GDM1 (cell line): ENCODE results near the gene ZBTB22.
"Not testable (repeated sequence)": the region's sequence is repeated elsewhere in the genome, so short reads cannot be mapped to it uniquely, and the experiment has no call there.

ENCODE experiments used
- DNase-seq: peaks from one replicate; lab custom pipeline; 2025; lab: John Stamatoyannopoulos, UW

ZBTB22 gene, protein sequence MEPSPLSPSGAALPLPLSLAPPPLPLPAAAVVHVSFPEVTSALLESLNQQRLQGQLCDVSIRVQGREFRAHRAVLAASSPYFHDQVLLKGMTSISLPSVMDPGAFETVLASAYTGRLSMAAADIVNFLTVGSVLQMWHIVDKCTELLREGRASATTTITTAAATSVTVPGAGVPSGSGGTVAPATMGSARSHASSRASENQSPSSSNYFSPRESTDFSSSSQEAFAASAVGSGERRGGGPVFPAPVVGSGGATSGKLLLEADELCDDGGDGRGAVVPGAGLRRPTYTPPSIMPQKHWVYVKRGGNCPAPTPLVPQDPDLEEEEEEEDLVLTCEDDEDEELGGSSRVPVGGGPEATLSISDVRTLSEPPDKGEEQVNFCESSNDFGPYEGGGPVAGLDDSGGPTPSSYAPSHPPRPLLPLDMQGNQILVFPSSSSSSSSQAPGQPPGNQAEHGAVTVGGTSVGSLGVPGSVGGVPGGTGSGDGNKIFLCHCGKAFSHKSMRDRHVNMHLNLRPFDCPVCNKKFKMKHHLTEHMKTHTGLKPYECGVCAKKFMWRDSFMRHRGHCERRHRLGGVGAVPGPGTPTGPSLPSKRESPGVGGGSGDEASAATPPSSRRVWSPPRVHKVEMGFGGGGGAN

DNA sequence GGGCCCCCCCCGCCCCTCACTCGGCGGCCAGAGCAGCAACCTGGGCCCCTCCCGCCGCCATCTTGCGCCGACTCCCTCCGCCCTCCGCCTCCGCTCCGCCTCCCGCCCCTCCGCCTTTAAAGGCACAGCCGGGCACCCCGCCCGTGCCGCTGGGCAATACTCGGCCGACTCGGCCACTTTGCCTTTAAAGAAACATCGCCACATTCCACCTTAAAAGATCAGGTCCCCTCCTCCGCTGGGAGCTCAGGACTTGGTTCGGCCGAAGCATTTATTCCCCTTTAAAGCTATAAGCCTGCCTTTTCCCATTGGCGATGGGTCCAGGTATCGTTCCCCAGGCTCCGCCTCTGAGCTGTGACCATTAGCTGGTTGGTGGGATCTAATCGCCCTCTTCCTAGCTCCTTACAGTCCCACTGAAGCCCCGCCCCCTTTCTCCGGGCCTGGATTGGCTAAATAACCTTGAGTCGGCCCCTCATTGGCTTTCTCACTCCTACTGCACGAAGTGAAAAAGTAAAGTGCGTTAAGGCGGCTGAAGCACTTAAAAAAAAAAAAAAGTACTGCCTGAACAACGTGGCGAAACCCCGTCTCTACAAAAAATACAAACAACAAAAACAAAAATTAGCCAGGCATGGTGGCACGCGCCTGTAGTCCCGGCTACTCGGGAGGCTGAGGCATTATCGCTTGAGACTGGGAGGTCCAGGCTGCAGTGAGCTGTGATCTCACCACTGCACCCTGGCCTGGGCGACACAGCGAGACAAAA lies at the start of gene ZBTB22:
Gene ZBTB22, minus strand, starts transcription at position 76 of the 757 bp plus-strand sequence. CDS start 828 bp downstream, outside the sequence.
- DNase-seq = peak; percentile 96

DNA sequence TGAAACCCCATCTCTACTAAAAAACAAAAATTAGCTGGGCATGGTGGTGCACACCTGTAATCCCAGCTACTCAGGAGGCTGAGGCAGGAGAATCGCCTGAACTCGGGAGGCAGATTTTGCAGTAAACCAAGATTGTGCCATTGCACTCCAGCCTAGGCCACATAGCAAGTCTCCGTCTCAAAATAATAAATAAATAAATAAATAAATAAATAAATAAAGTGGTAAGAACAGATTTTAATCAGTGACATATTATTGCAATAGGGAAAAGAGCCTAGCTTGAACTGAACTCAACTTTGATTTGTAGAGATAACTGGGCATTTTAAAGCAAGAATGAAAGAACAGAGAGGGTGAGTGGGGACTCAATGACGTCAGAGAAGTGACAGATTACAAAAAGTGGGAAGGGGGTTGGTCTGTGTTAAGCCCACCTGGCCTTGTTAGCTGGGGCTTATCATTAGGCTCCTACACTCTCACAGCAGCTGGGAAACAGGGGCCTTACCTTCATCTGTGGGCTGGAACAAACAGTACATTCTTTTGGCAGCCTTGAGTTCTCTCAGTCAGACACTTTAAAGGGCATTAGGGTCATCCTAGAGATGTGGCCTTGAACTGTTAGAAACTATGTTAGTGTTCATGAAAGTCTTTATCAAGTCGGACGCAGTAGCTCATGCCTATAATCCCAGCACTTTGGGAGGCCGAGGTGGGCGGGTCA lies 49.6 kb upstream of the ZBTB22 start:
- DNase-seq = no peak

DNA sequence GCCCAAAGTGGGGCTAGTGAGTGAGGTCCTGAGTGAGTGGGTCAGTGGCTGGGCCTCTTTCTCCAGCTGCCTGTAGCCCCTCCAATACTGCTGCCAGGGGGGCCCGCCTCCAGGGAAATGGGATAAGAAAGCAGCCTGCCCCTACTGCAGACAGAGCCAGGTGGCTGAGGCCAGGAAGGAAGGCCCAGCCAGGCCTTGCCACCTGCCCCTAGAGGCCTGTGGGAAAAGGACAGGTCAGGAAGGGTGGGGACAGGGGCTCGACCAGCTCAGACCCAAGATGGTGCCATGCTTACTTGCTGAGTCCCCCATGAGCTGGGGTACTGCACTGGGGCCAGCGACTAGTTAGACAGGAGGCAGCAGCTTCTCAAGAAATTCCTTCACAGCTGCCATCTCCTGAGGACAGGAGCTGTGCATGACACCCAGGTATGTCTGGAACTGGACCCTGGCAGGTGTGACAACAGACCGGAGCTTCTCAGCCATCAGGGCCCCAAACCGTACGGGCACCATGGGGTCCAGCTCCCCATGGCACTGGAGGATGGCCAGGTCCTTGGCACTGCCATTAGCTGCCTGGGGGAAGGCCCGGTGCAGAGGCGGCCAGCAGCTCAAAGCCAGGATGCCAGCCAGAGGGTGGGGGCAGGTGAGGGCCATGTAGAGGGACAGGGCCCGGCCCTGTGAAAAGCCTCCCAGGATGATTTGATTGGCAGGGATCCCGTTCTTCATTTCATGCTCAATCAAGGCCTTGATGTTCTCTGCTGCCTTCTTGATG lies 47.8 kb upstream of the ZBTB22 start:
- DNase-seq = not testable (repeated sequence)

DNA sequence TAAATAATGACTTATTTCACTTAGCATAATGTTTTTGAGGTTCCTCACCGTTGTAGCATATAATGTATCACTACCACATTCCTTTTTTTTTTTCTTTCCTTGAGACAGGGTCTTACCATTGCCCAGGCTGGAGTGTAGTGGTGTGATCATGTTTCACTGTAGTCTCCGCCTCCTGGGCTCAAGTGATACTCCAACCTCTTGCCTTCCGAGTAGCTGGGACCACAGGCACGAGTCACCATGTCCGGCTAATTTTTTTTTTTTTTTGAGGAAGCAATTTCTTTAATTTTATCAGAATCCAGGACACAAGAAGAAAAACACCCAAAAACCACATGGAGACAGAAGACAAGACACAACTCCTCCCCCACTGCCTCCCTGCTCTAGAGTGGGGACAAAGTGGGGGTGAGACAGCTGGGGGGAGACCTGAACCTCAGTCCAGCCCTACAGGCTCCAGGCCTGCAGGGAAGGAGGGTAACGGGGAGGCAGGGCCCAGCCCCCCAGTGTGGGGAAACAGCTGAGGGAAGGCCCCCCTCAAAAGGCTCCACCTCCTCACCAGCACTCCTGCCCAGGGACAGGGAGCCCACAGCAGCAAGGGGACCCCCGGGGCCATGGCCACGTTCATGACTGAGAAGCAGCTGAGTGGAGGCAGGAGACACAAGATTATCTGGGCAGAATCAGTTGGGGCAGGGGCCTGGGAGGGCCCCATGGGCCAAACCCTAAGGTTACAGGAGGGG lies 47.1 kb upstream of the ZBTB22 start:
- peak; percentile 52 for DNase-seq

DNA sequence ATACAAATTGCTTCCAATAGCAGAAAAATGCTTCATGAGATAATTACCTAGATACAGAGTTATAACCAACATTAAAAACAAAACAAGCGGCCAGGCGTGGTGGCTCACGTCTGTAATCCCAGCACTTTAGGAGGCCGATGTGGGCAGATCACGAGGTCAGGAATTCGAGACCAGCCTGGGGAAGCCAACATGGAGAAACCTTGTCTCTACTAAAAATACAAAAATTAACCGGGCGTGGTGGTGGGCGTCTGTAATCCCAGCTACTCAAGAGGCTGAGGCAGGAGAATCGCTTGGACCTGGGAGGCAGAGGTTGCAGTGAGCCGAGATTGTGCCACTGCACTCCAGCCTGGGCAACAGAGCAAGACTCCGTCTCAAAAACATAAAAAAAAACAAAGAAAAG lies 45.9 kb upstream of the ZBTB22 start:
- not testable (repeated sequence) for DNase-seq

DNA sequence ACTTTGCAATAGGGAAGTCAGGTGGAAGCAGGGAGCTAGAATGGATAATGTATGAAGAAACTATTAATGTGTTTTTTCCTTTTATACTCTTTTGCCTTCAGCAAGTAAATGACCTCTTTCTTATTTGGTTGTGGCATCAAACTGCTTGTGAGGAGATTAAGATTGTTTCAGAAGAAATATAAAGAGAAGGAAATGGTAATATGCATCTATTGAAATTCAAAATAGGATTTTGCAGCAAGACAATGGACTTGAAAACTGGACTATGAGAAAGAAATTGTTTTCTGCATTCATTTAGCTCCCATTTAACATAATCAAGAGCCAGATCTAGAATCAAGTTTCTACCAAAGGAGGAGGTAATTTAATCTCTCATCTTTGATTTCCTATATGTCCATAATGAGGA lies 41.8 kb upstream of the ZBTB22 start:
- no peak for DNase-seq

DNA sequence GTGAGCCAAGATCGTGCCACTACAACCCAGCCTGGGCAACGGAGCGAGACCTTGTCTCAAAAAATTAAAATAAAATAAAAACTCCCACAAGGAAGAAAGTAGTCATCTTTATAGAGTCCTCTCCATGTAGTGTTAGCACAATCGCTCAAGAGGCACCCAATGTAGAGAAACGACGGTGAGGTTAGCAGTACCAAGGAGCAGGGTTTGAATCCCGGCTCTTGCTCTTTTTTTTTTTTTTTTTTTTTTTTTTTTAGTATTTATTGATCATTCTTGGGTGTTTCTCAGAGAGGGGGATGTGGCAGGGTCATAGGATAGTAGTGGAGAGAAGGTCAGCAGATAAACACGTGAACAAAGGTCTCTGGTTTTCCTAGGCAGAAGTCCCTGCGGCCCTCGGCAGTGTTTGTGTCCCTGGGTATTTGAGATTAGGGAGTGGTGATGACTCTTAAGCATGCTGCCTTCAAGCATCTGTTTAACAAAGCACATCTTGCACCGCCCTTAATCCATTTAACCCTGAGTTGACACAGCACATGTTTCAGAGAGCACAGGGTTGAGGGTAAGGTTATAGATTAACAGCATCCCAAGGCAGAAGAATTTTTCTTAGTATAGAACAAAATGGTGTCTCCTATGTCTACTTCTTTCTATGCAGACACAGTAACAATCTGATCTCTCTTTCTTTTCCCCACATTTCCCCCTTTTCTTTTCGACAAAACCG lies 39.8 kb upstream of the ZBTB22 start:
- not testable (repeated sequence) for DNase-seq

DNA sequence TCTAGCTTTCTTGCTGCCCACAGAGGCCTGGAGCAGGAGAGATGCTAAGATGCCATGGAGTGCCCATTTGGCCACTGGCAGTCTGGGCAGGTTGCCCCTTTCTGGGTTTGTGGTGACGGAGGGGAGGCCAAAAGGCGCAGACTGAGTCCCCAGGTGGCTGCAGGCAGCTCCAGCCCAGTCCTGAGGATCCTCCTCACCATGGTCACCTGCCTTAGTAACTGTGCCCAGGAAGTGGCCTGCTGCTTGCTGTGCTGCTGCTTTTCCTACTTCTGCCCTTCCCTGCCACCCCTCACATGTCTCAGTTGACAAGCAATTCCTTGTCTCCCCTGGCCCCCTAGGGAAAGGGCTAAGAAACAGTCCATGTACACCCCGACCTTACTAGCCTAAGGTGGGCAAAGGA lies 38.8 kb upstream of the ZBTB22 start:
- DNase-seq = no peak

DNA sequence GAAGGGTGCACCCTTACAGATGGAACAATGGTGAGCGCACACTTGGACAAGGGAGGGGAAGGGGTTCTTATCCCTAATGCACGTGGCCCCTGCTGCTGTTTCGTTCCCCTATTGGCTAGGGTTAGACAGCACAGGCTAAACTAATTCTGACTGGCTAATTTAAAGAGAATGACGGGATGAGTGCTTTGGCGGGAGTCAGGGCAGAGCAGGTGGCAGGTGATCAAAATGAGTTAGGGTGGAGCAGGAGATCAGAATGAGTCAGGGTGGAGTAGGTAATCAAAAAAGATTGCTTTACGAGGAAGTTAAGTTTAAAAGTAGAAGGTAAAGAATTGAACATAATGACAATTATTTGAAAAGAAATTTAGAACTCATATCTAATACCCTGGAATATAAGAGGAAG lies 38.3 kb upstream of the ZBTB22 start:
- not testable (repeated sequence) for DNase-seq

DNA sequence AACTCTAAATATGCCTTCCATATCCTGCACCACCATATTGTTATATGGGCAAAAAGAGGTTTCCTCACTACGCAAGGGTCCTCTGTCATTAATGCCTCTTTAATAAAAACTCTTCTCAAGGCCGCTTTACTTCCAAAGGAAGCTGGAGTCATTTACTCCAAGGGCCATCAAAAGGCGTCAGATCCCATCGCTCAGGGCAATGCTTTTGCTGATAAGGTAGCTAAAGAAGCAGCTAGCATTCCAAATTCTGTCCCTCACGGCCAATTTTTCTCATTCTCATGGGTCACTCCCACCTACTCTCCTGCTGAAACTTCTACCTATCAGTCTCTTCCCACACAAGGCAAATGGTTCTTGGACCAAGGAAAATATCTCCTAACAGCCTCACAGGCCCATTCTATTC lies 30.3 kb upstream of the ZBTB22 start:
- DNase-seq = no peak

DNA sequence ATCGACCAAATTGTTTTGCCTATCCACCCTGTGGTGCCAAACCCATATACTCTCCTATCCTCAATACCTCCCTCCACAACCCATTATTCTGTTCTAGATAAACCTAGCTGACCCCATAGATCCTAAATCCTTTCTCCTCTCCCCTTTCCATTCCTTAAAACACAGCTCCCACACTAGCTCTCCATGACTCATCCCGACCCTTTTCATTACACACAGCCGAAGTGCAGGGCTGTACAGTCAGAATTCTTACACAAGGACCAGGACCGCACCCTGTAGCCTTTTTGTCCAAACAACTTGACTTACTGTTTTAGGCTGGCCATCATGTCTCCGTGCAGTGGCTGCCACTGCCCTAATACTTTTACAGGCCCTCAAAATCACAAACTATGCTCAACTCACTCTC lies 29.4 kb upstream of the ZBTB22 start:
- DNase-seq = not testable (repeated sequence)

DNA sequence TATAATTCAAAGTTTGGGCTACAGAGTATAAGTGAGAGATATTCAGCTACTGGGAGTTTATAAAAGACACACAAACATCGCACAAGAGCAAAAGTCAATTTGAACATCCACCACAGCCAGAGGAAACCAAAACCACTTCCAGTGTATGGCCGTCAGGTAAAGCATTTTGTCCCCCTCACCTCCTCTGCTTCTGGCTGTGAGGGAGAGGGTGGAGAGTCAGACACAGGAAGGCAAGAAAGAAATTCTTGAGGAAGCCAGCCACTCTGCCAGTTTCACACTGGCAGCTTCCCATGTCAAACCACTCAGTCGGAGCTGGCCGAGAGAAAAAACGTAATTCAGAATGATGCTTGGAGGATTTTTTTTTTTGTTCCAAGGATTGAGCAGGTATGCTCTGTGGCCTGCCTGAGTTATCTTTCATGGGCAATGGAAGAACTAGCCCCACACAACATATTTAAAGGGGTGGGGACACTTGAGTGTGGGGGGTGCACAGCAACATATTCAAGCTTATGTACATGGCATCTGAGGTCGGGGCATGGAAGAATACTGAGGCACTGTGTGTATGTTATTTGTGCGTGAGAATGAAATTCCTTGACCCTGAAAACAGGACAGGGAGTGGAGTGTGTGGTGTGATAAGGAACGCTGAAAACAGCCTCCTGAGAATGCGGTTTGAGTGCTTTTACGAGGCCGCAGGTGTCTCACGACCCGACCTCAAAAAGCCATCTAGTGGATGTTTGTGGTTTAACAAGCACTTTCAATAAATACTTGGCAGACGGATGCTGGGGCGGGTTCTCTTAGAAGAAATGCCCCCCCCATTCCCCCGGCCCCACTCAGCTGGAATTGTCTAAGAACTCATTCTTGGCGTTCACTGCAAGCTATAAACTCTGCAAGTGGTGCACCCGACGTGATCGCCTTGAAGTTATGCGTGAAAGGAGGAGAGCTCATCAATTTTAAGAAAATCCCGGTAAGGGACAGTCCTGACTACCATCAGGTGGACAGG lies 27.5 kb upstream of the ZBTB22 start:
- DNase-seq = peak; percentile 62

DNA sequence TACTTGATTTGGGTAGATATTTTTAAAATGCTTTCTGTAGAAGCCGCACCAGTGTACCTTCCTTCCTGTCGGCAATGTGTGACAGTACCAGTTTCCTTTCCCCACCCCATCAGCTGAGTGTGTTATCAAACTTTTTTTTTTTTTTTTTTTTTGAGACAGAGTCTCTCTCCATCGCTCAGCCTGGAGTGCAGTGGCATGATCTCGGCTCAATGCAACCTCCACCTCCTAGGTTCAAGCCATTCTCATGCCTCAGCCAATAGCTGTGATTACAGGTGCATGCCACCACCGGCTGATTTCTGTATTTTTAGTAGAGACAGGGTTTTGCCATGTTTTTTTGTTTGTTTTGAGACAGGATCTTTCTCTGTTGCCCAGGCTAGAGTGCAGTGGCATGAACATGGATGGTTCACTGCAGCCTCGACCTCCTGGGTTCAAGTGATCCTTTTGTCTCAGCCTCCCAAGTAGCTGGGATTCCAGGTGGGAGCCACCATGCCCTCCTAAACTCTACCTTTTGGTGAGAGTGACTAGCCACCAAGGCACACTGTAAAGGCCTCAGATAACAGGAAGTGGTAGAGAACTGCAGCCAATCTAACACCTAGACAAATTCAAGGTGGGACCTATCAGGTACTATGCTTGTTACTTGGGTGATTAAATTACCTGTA lies 26.5 kb upstream of the ZBTB22 start:
- DNase-seq = no peak

DNA sequence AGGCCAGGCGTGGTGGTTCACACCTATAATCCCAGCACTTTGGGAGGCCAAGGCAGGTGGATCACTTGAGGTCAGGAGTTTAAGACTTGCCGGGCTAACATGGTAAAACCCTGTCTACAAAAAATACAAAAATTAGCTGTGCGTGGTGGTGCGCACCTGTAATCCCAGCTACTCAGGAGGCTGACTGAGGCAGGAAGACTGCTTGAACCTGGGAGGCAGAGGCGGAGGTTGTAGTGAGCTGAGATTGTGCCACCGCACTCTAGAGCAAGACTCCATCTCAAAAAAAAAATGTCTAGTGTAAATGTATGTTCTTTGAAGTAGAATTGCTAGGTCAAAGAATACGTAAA lies 26.0 kb upstream of the ZBTB22 start:
- DNase-seq = not testable (repeated sequence)

DNA sequence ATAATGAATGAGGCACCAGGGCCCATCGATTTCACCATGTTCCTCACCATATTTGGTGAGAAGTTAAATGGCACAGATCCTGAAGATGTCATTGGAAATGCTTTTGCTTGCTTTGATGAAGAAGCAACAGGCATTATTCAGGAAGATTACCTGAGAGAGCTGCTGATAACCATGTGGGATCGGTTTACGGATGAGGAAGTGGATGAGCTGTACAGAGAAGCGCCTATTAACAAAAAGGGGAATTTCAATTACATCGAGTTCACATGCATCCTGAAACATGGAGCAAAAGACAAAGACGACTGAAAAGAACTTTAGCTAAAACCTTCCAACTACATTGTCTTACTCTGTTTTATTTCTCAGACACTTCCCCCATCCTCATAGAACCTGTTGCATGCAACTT lies 21.6 kb upstream of the ZBTB22 start:
- no peak for DNase-seq

DNA sequence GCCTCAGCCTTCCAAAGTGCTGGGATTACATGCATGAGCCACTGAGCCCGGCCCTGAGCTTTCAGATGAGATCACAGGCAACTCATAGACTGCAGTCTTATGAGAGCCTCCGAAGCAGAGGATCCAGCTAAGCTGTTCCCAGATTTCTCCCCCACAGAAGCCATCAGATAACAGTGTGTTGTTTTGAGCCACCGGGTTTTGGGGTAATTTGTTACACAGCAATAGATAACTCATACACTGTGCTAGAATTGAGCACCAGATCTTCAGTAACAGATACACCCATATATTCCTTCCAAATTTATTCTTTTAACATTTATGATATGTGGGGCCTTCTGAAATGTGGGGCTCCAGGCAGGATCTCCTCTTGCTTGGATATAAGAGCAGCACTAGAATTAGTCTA lies 19.0 kb upstream of the ZBTB22 start:
- DNase-seq = no peak

DNA sequence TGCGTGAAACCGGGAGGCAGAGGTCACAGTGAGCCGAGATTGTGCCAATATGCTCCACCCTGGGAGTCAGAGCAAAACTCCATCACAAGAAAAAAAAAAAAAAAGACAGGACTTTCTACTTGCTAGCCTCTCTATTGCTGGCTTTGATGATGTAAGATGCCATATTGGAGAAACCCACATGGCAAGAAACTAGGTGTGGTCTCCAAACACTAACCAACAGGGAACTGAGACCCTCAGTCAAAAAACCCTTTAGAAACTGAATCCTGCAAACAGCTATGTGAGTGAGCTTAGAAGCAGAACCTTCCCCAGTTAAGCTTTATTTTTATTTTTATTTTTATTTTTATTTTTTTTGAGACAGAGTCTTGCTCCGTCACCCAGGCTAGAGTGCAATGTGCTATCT lies 18.4 kb upstream of the ZBTB22 start:
- no peak for DNase-seq

DNA sequence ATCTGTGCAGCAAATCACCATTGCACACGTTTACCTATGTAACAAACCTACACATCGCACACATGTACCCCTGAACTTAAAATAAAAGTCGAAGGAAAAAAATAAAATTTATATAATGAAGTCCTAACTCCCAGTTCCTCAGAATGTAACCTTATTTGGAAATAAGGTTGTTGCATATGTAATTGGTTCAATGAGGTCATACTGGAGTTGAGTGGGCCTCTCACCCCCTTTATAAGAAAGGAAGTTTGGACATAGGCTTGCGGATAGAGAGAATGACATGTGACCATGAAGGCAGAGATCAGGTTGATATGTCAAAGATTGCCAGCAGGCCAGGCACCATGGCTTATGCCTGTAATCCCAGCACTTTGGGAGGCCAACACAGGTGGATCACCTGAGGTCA lies 16.1 kb upstream of the ZBTB22 start:
- DNase-seq = no peak
